AG04449 (cell line): Measurements from ENCODE around the gene ITPR2.
"Not testable (repeated sequence)": the region's sequence is repeated elsewhere in the genome, so short reads cannot be mapped to it uniquely, and the experiment has no call there.

Source experiments
- CTCF ChIA-PET: fragments of 350-600 bp; formaldehyde crosslinking; extraction: SDS; loops from one replicate; lab custom pipeline; 2021; ENCODE audit warnings: antibody characterized with exemption; lab: Yijun Ruan, JAX
- POLR2A ChIA-PET: fragments of 400-600, 350-600 bp; formaldehyde crosslinking; extraction: SDS; loops from one replicate; lab custom pipeline; 2020; ENCODE audit warnings: antibody characterized with exemption, inconsistent platforms; lab: Yijun Ruan, JAX
- DNase-seq: peaks from one replicate; pipeline ENCODE4 v3.0.0-alpha.2; 2010; ENCODE audit warnings: low read depth, low spot score
- H3K4me3 ChIP-seq: 2 replicates; pipeline ENCODE4 v1.5.1; 2011; ENCODE audit warnings: low read depth, mild to moderate bottlenecking, control low read depth, low read length
- CTCF ChIP-seq: IDR thresholded peaks from one replicate; pipeline ENCODE4 v1.5.1; 2011; ENCODE audit warnings: mild to moderate bottlenecking, moderate library complexity, low read length, control low read depth, inconsistent platforms; ENCODE audit not compliant: insufficient read depth; ENCODE audit errors: missing control alignments

ITPR2 gene

GRCh38 chr12:26520869-26521268 is 312.1 kb downstream of the ITPR2 start:
- POLR2A ChIA-PET, result no interaction called here
- CTCF ChIA-PET, result no interaction called here
- no peak for TF ChIP-seq CTCF
- no peak for DNase-seq
- no peak overlapping the region for H3K4me3 ChIP-seq

GRCh38 chr12:26520109-26520508 is 312.9 kb downstream of the ITPR2 start:
- no peak overlapping the region for H3K4me3 ChIP-seq
- no peak for TF ChIP-seq CTCF
- CTCF ChIA-PET, result no interaction called here
- POLR2A ChIA-PET, result no interaction called here
- DNase-seq, result no peak

- POLR2A ChIA-PET, result no interaction called here
- TF ChIP-seq CTCF, result no peak
These were observed 313.5 kb downstream of the ITPR2 start for GRCh38 chr12:26519462-26519861.

GRCh38 chr12:26517320-26517719 is 315.7 kb downstream of the ITPR2 start:
- POLR2A ChIA-PET, DNase-seq, H3K4me3 ChIP-seq, CTCF ChIA-PET: not testable (repeated sequence)

More at GRCh38 chr12:26519462-26519861, 313.5 kb downstream of the ITPR2 start:
- CTCF ChIA-PET, result no interaction called here
- no peak overlapping the region for H3K4me3 ChIP-seq
- no peak for DNase-seq

- no peak overlapping the region for H3K4me3 ChIP-seq
- POLR2A ChIA-PET, result interaction anchor here (0.5 kb wide), 1 partner anchor 441 kb away, joined by 3 read pairs; no protein-coding TSS in a partner anchor
- CTCF ChIA-PET, result interaction anchor here (1.2 to 2.3 kb wide), 3 partner anchors 9 to 138 kb away, joined by 3 to 7 read pairs (median 4); no protein-coding TSS in a partner anchor
- DNase-seq, result no peak
- no peak for TF ChIP-seq CTCF
These were observed 318.6 kb downstream of the ITPR2 start for GRCh38 chr12:26514364-26514763.

GRCh38 chr12:26513363-26514043 is 319.5 kb downstream of the ITPR2 start:
- ChIA-PET POLR2A (no interaction called here), CTCF (interaction anchor here (1.2 to 2.3 kb wide), 3 partner anchors 10 to 138 kb away, joined by 3 to 7 read pairs (median 4); no protein-coding TSS in a partner anchor)
- no peak for DNase-seq
- no peak for TF ChIP-seq CTCF
- no peak overlapping the region for H3K4me3 ChIP-seq

- no peak for DNase-seq
- ChIA-PET POLR2A (no interaction called here), CTCF (interaction anchor here (1.1 kb wide), 1 partner anchor 102 kb away, joined by 4 read pairs; no protein-coding TSS in a partner anchor)
- TF ChIP-seq CTCF, result no peak
- no peak overlapping the region for H3K4me3 ChIP-seq
These were observed 320.8 kb downstream of the ITPR2 start for GRCh38 chr12:26512213-26512612.
